Retinal pigment epithelial cell (primary cell): Measurements from ENCODE around the gene HTT-AS.

Experiments used
- DNase-seq: peaks from one replicate; pipeline ENCODE4 v3.0.0-alpha.2; 2010; ENCODE audit warnings: low read depth
- H3K4me3 ChIP-seq: 2 replicates; pipeline ENCODE4 v1.5.1; 2011; ENCODE audit warnings: mild to moderate bottlenecking, low read length, control low read depth, moderate library complexity
- TF ChIP-seq, protein P1 (sequence below): conservative IDR thresholded peaks from 2 replicates; pipeline ENCODE4 v1.5.1; 2011; ENCODE audit warnings: low read depth, low read length, control low read depth, inconsistent platforms

Gene HTT-AS

DNA sequence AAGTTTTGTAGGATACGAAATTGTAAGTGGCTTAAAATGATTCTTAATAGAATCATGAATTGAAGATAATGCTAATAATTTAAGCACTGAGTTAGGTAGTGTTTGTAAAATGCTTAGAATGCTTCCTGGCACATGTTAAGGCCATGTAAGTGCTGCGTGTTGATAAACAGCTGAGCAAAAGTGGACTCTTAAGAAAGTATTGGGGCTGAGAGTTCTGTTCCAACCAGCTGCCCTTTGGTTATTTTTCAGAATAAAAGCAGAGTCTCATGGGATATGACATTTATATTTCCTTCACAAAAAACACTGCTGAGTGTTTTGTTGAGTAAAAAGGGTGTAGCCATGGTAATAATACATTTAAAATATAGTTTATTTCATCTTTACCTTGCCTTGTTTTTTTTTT, 42.6 kb upstream of the HTT-AS start:
- TF ChIP-seq, protein P1, sequence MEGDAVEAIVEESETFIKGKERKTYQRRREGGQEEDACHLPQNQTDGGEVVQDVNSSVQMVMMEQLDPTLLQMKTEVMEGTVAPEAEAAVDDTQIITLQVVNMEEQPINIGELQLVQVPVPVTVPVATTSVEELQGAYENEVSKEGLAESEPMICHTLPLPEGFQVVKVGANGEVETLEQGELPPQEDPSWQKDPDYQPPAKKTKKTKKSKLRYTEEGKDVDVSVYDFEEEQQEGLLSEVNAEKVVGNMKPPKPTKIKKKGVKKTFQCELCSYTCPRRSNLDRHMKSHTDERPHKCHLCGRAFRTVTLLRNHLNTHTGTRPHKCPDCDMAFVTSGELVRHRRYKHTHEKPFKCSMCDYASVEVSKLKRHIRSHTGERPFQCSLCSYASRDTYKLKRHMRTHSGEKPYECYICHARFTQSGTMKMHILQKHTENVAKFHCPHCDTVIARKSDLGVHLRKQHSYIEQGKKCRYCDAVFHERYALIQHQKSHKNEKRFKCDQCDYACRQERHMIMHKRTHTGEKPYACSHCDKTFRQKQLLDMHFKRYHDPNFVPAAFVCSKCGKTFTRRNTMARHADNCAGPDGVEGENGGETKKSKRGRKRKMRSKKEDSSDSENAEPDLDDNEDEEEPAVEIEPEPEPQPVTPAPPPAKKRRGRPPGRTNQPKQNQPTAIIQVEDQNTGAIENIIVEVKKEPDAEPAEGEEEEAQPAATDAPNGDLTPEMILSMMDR = no peak
- H3K4me3 ChIP-seq = no peak overlapping the region
- no peak for DNase-seq

DNA sequence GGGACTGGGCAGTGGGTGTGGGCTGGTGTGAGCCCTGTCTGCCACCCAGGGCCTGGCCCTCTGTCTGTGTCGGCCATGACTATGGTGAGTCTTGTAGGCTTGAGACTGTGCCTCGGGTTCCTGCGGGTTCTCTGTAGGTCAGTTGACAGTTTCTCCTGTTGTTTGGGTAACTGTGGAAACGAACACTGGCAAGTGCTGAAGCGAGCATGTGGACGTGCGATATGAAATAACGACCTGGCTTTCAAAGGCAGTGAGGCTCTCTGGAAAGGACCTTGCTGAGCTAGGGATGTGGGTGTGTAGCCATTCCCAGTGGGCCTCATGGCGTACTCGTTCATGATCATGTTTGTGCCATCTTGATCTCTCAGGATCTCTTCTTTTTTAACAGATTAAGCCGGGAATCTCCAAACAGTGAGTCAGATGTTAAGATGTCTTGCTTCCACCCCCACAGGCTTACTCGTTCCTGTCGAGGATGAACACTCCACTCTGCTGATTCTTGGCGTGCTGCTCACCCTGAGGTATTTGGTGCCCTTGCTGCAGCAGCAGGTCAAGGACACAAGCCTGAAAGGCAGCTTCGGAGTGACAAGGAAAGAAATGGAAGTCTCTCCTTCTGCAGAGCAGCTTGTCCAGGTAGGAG, 41.4 kb upstream of the HTT-AS start:
- H3K4me3 ChIP-seq = no peak overlapping the region
- TF ChIP-seq, protein P1 = no peak
- DNase-seq = no peak

DNA sequence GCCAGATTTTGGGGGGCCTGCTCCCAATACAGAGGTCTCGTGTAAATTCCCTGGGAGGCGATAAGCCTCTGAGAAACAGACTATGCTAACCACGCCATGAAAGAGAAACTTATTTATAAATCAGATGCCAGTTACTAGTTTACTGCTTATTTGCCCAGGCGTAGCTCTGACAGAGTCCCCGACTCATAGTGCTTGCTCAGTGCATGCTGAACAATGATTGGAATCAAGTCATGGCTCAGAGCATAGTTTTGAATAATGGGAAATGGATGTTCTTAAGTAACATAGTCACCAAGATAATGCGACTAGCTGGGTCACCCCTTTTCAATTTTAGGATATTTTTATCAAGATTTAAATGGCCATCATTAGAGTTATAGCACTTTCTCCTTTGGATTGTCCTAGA, 40.0 kb upstream of the HTT-AS start:
- DNase-seq = no peak
- no peak overlapping the region for H3K4me3 ChIP-seq
- TF ChIP-seq, protein P1 = no peak

DNA sequence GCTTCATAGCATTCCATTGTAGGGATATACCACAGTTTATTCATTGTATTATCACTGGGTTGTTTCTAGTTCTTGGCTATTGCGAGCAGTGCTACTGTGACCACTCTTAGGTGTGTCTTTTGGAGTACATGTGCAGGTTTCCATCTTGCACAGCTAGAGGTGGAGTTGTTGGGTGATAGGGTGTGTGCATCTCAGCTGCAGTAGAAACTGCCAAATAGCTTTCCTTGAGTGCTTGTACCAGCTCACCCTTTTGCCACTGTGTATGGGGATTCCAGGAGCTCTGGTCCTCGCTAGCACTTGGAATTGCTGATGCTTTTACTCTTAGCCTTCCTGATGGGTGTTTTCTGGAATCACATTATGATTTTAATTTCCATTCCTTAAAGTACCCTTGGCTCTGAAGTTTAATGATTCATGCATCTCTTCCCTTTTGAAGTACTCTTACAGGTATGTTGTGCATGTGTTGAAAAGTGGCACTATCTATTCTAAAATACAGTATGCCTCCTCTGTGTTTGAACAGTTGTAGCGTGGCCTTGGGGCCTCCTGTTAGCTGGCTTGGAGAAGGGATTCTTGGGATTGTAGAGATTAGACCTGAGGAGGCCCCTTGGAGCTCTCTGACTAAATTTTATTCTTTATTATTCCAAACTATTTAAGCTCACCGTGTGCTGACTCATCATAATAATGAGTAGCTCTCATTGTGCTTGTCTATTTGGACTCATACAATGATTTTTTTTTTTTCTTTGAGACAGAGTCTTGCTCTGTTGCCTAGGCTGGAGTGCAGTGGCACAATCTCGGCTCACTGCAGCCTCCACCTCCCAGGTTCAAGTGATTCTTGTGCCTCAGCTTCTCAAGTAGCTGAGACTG, 38.5 kb upstream of the HTT-AS start:
- H3K4me3 ChIP-seq = no peak overlapping the region
- TF ChIP-seq, protein P1 = no peak
- DNase-seq = no peak

DNA sequence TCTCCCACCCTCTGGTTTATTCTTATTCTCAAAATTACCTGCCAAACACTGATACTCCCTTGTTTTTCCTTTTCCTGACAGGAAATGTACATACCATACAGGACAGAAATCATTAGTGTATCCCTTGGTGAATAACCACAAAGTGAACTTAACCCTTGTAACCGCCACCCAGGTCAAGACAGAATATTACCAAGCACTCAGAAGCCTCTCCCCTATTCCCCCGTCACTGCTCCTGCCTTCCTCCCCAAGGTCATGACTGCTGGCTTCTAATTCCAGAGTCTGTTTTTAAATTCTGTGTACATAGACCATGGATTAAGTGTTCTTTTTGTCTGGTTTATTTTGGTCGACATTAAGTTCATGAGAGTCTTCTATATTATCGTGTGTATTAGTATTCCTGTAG, 37.9 kb upstream of the HTT-AS start:
- DNase-seq = no peak
- TF ChIP-seq, protein P1 = no peak
- H3K4me3 ChIP-seq = no peak overlapping the region

DNA sequence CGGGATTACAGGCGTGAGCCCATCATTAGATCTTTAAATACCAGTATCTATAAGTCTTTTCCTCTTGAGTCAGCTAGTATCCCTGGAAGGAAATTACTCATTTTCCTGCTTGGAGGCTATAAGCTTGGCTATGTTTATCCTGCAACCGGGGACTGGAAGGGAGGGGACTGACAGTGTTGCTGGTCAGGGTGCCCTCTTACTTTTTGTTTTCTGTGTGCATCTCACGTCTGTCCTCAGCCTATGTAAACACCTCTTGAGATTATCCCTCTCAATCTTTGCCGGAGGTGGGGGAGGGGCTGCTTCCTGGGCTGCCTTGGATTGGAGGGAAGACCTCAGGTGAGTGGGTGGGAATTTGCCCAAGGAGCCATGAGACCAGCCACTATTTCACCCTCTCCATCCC, 37.1 kb upstream of the HTT-AS start:
- TF ChIP-seq, protein P1 = no peak
- no peak for DNase-seq
- H3K4me3 ChIP-seq = no peak overlapping the region

DNA sequence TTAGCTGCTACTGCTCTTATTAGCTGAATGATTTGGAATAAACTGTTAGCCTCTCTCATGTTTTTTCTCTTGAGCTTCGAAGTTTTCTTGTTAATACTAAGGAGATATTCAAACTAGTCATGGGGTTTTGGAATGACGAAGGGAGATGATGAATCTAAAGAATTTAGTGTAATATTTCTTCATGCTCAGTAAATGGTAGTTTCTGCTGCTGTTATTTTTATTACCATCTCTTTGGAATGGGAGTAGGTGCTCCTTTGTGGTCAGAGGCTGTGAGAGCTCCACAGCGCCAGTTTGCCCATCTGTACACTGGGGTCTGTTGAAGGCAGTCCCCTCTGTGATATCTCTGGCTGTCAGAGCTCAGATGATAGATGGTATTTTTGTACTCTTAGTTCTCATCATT, 33.9 kb upstream of the HTT-AS start:
- DNase-seq = no peak
- H3K4me3 ChIP-seq = no peak overlapping the region
- TF ChIP-seq, protein P1 = no peak
